ENCODE measurements around the gene TTC24. TPM values are rescaled to one million over a fixed set of nuclear protein-coding genes. Genes with fewer than 3 reads are reported as not detected.

TTC24 gene
- not detected in 2 replicates for total RNA-seq

GRCh38 chr1:156579472-156579871, at the start of gene TTC24:
TTC24 (plus strand) TSS chr1:156579723; CDS start chr1:156581365, 1,642 bp downstream.
- Histone ChIP-seq H3K36me3 (ENCODE audit: control insufficient read depth, insufficient read depth, low read length) (no peaks in the 10 kb centered on the region), H3K4me3 (ENCODE audit: low read depth, low read length) (no peak within 1 kb of the TSS), H3K27me3 (ENCODE audit: control insufficient read depth, insufficient read depth, low read length) (no peaks in the 10 kb centered on the region)
- no peak for DNase-seq (ENCODE audit: low read depth)
- no peak for TF ChIP-seq CTCF (IDR thresholded peaks at IDR 0.05; ENCODE audit: insufficient read depth, low read length, poor library complexity, severe bottlenecking)

GRCh38 chr1:156530006-156530405, 49.5 kb upstream of the TTC24 start:
- Histone ChIP-seq H3K4me3 (ENCODE audit: low read depth, low read length) (no peak overlapping the region), H3K36me3 (ENCODE audit: control insufficient read depth, insufficient read depth, low read length) (peaks cover 3% of the 10 kb centered on the region), H3K27me3 (ENCODE audit: control insufficient read depth, insufficient read depth, low read length) (no peaks in the 10 kb centered on the region)
- no peak for TF ChIP-seq CTCF (IDR thresholded peaks at IDR 0.05; ENCODE audit: insufficient read depth, low read length, poor library complexity, severe bottlenecking)
- no peak for DNase-seq (ENCODE audit: low read depth)

GRCh38 chr1:156532374-156532773, 47.1 kb upstream of the TTC24 start:
- no peak for TF ChIP-seq CTCF (IDR thresholded peaks at IDR 0.05; ENCODE audit: insufficient read depth, low read length, poor library complexity, severe bottlenecking)
- DNase-seq (ENCODE audit: low read depth) = no peak
- Histone ChIP-seq H3K4me3 (ENCODE audit: low read depth, low read length) (no peak overlapping the region), H3K36me3 (ENCODE audit: control insufficient read depth, insufficient read depth, low read length) (peaks cover 3% of the 10 kb centered on the region), H3K27me3 (ENCODE audit: control insufficient read depth, insufficient read depth, low read length) (no peaks in the 10 kb centered on the region)

GRCh38 chr1:156533568-156534220, 45.8 kb upstream of the TTC24 start:
- no peaks in the 10 kb centered on the region for H3K27me3 ChIP-seq (ENCODE audit: control insufficient read depth, insufficient read depth, low read length)
- DNase-seq (ENCODE audit: low read depth) = no peak
- H3K4me3 ChIP-seq (ENCODE audit: low read depth, low read length) = no peak overlapping the region
- peaks cover 3% of the 10 kb centered on the region for H3K36me3 ChIP-seq (ENCODE audit: control insufficient read depth, insufficient read depth, low read length)
- TF ChIP-seq CTCF (IDR thresholded peaks at IDR 0.05; ENCODE audit: insufficient read depth, low read length, poor library complexity, severe bottlenecking) = no peak

- DNase-seq (ENCODE audit: low read depth) = no peak
- TF ChIP-seq CTCF (IDR thresholded peaks at IDR 0.05; ENCODE audit: insufficient read depth, low read length, poor library complexity, severe bottlenecking) = no peak
- H3K4me3 ChIP-seq (ENCODE audit: low read depth, low read length) = no peak overlapping the region
- peaks cover 3% of the 10 kb centered on the region for H3K36me3 ChIP-seq (ENCODE audit: control insufficient read depth, insufficient read depth, low read length)
- H3K27me3 ChIP-seq (ENCODE audit: control insufficient read depth, insufficient read depth, low read length) = no peaks in the 10 kb centered on the region
These were observed 45.0 kb upstream of the TTC24 start for GRCh38 chr1:156534424-156535060.
